ENCODE data around the gene ENTPD7. TPM values are rescaled to one million over a fixed set of nuclear protein-coding genes. Genes with fewer than 3 reads are reported as not detected.

The ENTPD7 gene
- total RNA-seq, 1 donor from 2014 or later = 4.9 TPM

GRCh38 chr10:99676426-99676825, 17.1 kb downstream of the ENTPD7 start:
- ATAC-seq = no peak
- DNase-seq (ENCODE audit: low spot score) = no peak
- intact Hi-C loops (cut with DNase I) = no loop called here

- intact Hi-C loops (cut with DNase I) = no loop called here
- ATAC-seq (no peak), DNase-seq (ENCODE audit: low spot score) (no peak)
Observed at GRCh38 chr10:99676895-99677294, 17.6 kb downstream of the ENTPD7 start.

GRCh38 chr10:99678921-99679320, 19.6 kb downstream of the ENTPD7 start:
- DNase-seq (ENCODE audit: low spot score) = no peak
- intact Hi-C loops (cut with DNase I) = no loop called here
- no peak for ATAC-seq

- DNase-seq (ENCODE audit: low spot score) (no peak), ATAC-seq (peak; percentile 44)
- intact Hi-C loops (cut with DNase I) = no loop called here
Observed at GRCh38 chr10:99681553-99681952, 22.2 kb downstream of the ENTPD7 start.

- DNase-seq (ENCODE audit: low spot score) (no peak), ATAC-seq (no peak)
- intact Hi-C loops (cut with DNase I) = no loop called here
Observed at GRCh38 chr10:99682032-99682431, 22.7 kb downstream of the ENTPD7 start.

GRCh38 chr10:99682752-99683151, 23.4 kb downstream of the ENTPD7 start:
- intact Hi-C loops (cut with DNase I) = no loop called here
- no peak for DNase-seq (ENCODE audit: low spot score)
- ATAC-seq = no peak

GRCh38 chr10:99685597-99685967, 26.3 kb downstream of the ENTPD7 start:
- intact Hi-C loops (cut with DNase I) = no loop called here
- ATAC-seq (no peak), DNase-seq (ENCODE audit: low spot score) (no peak)

- intact Hi-C loops (cut with DNase I) = no loop called here
- ATAC-seq (no peak), DNase-seq (ENCODE audit: low spot score) (no peak)
Observed at GRCh38 chr10:99689461-99689860, 30.2 kb downstream of the ENTPD7 start.

- DNase-seq (ENCODE audit: low spot score) = no peak
- intact Hi-C loops (cut with DNase I) = no loop called here
- ATAC-seq = no peak
Observed at GRCh38 chr10:99693933-99694583, 34.7 kb downstream of the ENTPD7 start.

- DNase-seq (ENCODE audit: low spot score) (no peak), ATAC-seq (no peak)
- intact Hi-C loops (cut with DNase I) = no loop called here
Observed at GRCh38 chr10:99695761-99696160, 36.5 kb downstream of the ENTPD7 start.

- ATAC-seq (no peak), DNase-seq (ENCODE audit: low spot score) (no peak)
- intact Hi-C loops (cut with DNase I) = no loop called here
Observed at GRCh38 chr10:99698504-99699080, 39.3 kb downstream of the ENTPD7 start.

- DNase-seq (ENCODE audit: low spot score) = no peak
- no peak for ATAC-seq
- intact Hi-C loops (cut with DNase I) = no loop called here
Observed at GRCh38 chr10:99700649-99701048, 41.3 kb downstream of the ENTPD7 start.

- intact Hi-C loops (cut with DNase I) = no loop called here
- DNase-seq (ENCODE audit: low spot score) (no peak), ATAC-seq (no peak)
Observed at GRCh38 chr10:99708428-99709012, 49.2 kb downstream of the ENTPD7 start.

GRCh38 chr10:99709480-99710229, 50.3 kb downstream of the ENTPD7 start:
- DNase-seq (ENCODE audit: low spot score) (no peak), ATAC-seq (no peak)
- intact Hi-C loops (cut with DNase I) = no loop called here

- peak; percentile 77 for ATAC-seq
- intact Hi-C loops (cut with DNase I) = no loop called here
Observed at GRCh38 chr10:99711129-99711719, 51.9 kb downstream of the ENTPD7 start.

GRCh38 chr10:99714446-99714845, 55.1 kb downstream of the ENTPD7 start:
- DNase-seq (ENCODE audit: low spot score) = no peak
- ATAC-seq = no peak
- intact Hi-C loops (cut with DNase I) = no loop called here

More at GRCh38 chr10:99711129-99711719, 51.9 kb downstream of the ENTPD7 start:
- DNase-seq (ENCODE audit: low spot score) = no peak

GRCh38 chr10:99720387-99720786, 61.1 kb downstream of the ENTPD7 start:
- ATAC-seq (no peak), DNase-seq (ENCODE audit: low spot score) (no peak)
- intact Hi-C loops (cut with DNase I) = no loop called here

- DNase-seq (ENCODE audit: low spot score) (no peak), ATAC-seq (no peak)
- intact Hi-C loops (cut with DNase I) = loop anchor here (5.0 kb wide), 1 partner anchor 1538 kb away; no protein-coding TSS in a partner anchor
Observed at GRCh38 chr10:99730026-99730425, 70.7 kb downstream of the ENTPD7 start.

- DNase-seq (ENCODE audit: low spot score) (no peak), ATAC-seq (no peak)
- intact Hi-C loops (cut with DNase I) = loop anchor here (5.0 kb wide), 1 partner anchor 1539 kb away; no protein-coding TSS in a partner anchor
Observed at GRCh38 chr10:99731306-99732032, 72.2 kb downstream of the ENTPD7 start.
